ENCODE measurements around the gene MINDY2.

Gene MINDY2, protein sequence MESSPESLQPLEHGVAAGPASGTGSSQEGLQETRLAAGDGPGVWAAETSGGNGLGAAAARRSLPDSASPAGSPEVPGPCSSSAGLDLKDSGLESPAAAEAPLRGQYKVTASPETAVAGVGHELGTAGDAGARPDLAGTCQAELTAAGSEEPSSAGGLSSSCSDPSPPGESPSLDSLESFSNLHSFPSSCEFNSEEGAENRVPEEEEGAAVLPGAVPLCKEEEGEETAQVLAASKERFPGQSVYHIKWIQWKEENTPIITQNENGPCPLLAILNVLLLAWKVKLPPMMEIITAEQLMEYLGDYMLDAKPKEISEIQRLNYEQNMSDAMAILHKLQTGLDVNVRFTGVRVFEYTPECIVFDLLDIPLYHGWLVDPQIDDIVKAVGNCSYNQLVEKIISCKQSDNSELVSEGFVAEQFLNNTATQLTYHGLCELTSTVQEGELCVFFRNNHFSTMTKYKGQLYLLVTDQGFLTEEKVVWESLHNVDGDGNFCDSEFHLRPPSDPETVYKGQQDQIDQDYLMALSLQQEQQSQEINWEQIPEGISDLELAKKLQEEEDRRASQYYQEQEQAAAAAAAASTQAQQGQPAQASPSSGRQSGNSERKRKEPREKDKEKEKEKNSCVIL

DNA sequence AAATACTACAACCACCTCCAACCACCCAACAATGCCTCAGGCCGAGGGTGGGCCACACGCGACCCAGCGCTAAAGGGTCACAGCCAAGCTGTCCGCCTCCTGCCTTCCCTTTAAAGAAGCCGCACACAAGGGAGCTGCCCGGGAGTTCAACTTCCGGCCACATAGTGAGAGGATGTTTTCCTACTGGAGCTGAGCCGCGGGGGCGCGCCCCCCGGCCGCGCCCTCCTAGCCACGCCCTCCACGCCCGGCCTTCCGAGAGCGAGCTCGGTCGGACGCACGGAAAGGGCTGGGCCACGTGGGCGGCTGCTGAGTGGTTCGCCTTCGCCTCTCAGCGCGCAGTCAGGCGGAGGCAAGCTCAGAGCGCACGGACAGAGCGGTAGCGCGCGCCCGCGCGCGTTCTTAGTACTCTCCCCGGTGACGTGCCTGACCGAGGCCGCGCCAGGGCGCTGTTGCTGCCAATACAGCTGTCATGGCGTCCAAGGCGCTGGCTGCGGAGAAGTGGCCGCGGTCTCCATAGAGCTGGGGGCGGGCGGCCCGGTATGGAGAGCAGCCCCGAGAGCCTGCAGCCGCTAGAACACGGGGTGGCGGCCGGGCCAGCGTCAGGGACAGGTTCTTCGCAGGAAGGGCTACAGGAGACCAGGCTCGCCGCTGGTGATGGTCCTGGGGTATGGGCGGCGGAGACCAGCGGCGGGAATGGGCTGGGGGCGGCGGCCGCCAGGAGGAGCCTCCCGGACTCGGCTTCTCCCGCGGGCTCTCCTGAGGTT lies at the start of gene MINDY2:
Gene MINDY2, plus strand, starts transcription at position 446 of the 764 bp plus-strand sequence. Its CDS starts 94 bp downstream, at position 540.
- DNase-seq: peak; percentile 85

DNA sequence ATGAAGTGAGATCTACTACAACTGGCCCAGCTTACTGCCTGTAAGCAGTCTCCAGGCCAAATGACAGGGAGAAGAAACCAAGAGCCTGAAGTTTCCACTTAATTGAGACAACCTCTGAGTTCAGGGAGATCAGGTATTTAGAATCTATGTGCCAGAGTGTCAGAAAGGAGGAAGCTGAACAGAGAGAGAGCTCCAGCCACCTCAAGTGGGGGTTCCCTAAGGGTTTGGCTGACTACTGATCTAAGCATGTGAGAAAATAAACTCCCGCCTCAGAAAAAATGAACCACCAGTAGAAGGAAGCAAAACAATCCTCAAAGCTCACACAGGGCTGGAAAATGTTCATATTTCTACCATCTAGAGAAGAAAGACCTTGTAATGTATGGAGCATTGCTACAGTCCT lies 46.6 kb upstream of the MINDY2 start:
- DNase-seq: no peak

DNA sequence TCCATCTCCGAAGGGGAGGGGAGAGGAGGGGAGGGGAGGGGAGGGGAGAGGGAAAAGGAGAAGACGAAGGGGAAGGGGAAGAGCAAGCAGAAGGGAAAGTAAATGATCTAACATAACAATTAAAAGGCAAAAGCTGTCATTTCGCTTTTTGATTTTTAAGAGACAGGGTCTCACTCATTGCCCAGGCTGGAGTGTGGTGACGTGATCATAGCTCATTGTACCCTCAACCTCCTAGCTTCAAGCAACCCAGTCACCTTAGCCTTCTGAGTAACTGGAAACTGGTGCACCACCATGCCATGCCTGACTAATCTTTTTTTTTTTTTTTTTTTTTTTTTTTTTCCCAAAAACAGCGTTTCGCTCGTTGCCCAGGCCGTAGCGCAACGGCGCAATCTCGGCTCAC lies 44.2 kb upstream of the MINDY2 start:
- no peak for DNase-seq

DNA sequence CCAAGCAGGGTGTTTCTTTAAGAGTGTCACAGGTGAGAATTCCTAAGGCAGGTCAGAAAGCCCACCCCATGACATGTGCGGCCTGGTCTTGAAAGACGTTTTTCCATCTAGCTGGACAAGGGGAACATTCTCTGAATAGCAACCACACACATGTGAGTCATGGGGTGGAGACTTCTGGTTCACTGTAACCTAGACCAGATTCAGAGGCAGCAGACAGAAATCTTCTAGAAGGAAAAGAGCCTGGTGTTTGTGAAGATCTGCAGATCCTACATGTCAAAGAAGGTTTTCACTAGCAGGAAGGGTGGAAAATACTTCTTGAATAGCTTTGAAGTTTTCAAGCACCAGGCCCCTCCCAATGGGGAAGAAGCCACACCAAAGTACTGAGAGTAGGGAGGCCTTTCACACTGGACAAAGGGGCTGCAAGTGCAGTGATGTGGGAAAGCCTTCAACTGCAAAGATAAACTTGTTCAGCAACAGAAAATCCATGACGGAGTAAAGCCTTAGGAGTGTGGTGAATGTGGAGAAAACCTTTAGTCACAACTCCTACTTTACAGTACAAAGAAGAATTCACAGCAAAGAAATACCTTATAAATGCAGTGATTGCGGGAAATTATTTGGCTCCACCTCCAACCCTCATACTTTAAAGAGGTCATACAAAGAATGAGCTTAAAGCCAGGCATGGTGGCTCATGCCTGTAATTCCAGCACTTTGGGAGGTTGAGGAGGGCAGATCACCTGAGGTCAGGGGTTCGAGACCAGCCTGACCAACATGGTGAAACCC lies 39.2 kb upstream of the MINDY2 start:
- no peak for DNase-seq

DNA sequence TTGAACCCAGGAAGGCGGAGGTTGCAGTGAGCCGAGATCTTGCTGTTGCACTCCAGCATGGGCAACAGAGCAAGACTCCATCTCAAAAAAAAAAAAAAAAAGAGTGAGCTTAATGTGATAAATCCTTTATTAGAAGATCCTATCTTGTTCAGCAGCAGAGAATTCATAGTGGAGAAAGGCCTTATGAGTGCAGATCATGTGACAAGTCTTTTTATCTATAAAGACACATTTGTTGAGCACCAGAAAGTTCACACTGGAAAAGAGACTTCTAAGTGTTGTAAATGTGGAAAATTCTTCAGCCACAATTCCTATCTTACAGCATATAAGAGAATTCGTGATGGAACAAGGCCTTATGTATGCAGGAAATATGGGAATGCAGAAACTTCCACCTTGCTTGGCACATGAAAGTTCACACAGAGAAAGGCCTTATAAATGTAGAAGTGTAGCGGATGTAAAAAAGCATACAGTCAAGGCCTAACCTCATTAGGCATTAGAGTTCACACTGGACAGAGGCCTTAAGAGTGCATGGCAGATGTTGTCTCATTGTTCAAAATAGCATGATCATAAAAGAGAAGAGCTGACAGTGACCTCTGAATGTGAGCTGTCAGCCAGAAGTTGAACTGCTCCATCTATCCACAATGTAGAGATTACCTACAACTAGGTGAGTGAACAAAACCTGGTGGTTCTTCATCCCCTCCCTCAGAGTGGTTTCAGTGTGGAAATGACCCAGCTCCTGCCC lies 38.3 kb upstream of the MINDY2 start:
- no peak for DNase-seq

DNA sequence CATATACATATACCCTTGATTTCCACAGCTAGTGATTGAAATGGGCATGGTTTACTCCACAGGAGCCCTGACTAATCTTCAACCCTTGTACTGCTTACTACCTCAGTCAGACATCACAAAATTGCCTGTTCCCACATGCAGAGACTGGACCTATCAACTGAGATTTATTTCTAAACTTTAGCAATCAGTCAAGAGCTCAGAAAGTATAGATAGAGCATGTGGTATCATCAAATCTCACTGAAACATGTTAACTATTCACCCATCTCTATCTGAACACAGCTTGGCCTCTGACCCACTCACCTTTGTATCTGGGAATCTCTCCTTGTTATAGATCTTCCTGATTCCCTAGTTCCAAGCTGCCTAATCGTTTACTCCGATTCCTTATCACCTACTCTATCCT lies 36.2 kb upstream of the MINDY2 start:
- no peak for DNase-seq

DNA sequence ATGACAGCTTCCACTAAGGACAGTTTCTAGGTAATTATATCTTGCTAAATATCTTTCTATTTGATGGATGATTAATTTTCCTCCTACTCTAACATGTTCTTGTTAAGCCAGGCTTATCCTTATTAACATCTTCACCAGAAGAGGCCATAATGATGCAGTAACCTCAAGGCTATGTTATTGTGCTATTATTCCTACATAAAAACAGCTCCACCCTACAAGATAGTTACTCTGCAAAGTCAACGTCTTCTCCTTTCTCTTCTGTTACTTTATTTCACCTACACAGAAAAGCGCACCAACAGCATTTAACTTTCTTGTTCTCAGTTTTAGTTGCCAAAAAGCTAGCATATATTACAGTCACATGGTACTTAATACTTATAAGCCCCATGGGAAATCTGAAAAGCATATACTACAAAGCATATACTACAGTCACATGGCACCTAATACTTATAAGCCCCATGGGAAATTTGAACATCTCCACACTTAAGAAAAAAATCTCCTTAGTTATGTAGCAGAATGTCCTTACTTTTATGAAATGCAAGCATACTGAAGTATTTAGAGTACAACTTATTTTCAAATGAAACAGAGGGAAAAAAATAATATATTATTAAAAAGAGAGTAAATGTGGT lies 35.0 kb upstream of the MINDY2 start:
- no peak for DNase-seq

DNA sequence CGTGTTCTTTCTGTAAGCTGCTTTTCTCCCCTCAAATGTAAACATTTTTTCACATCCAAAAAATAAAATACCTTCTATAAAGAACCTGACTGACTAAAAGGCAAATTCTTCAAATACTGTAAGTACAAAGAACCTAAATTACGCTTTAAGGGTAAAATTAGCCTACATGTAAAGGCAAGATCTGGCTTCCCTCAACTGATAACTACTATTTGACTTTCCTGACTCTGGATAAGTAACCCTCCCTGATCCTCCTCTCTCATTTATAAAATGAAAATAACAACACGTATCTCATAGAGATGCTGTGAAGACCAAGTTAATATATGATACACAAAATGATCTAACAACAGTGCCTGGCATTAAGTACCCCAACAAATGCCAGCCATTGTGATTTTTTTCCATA lies 33.8 kb upstream of the MINDY2 start:
- no peak for DNase-seq

DNA sequence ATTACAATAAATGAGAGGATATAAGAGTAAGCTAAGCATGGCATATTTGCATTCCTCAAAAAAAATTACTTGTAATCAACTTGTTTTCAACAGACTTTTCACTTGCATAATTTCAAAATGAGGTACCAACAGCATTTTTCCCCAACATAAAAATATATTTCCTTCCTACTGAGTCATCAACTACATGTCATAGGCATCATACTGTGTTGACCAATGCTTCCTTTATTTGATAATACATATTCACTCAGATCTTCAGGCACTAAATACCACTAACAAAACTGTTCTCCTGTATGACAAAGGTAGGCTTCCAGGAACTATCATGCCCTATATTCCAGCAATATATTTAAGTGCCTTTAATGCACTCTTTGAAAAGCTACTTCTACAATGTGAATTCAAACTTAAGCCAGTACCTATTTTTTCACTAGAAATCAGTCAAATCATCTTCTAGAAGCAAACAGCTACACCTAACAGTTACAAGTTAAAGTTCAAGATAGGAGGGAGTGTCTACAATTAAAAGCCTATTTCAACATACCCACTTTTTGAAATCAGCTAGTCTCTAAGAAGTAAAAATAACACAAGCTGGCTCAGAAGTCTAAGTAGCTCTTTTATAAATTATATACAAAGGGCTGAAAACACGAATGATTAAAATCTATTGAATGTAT lies 32.9 kb upstream of the MINDY2 start:
- no peak for DNase-seq

DNA sequence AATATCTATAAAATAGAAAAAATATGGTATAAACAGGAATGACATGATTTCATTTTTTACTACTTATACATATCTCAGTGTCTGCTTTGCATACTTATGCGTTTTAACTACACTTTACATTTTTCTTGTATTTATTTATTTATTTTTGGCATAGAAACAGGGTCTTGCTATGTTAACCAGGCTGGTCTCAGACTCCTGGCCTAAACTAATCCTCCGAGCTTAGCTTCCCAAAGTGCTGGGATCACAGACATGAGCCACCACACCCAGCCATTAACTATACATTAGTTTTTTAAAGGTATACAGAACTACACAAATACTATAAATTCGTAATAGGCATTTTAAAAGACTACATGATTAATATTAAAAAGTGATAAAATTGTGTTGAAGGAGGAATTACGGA lies 30.7 kb upstream of the MINDY2 start:
- no peak for DNase-seq

DNA sequence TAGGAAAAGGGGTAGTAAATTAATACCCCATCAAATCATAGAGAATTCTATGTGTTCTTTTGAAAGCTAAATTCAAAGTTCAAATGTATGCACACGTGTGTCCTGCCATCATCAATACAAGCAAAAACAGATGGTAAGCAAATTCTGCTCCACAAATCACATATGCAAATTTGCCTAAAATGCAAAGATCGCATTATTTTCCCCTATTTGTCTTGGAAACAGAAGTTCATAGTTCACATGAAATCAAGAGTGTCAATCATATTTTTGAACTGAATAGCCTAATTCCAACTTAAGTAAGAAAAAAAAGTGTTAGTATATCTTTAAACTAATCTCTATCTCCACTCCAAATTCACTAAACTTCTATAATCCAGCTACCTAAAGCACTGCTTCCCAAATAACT lies 30.1 kb upstream of the MINDY2 start:
- no peak for DNase-seq

DNA sequence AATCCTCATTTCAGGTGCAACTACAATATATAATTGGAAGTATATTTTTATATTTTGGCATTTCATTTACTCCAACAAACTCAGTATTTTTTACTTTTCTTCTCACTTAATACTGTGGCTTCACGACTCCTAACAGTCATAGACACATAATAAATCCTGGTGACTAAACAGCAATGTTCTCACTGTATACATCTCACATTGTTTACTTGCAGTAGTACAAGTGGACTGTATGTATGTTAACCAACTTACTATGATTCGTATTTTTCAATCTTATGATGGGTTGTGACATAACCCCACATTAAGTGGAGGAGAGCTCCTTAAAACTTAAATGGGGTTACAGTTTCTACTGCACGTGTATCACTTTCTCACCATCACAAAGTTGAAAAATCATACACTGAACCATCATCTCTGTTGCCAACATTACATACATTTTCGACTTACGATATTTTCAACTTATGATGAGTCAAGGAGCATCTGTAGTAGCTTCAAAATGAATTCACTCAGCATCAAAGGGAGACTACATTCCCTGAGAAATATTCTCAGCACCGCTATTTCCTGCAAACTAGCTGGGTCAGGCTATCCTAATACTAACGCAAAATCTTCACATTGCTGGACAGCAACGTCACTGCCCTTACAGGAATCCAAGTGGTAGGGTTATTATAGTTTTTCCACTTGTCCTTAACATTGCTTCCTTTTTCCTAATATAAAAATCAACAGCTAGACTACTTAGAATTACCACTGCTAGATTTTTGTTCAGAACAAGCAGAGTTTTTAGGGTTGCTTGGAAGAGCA lies 28.9 kb upstream of the MINDY2 start:
- DNase-seq: no peak

DNA sequence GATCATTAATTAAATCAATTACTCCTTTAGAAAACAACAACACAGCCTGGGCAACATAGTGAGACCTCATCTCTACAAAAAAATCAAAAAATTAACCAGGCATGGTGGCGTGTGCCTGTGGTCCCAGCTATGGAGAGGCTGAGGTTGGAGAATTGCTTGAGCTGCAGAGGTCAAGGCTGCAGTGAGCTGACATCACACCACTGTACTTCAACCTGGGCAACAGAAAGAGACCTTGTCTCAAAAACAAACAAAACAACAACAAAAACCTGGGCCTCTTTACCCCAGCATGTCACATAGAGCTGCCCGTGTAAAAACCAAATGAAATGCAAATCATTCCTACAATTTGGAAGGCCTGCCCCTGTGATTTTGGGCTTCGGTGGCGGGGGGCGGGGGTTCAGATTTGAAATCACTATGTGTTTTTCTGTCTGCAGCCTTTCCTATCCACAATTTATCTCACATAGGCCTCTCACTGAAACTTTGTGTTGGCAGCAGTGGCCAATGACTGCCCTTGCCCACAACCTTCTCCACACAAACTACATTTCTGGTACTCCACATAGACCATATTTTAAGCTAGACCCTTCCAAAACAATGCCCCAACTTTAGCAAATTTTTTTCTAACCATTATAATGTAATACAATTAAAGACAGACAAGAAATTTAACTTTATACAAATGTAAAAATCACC lies 28.1 kb upstream of the MINDY2 start:
- DNase-seq: no peak

DNA sequence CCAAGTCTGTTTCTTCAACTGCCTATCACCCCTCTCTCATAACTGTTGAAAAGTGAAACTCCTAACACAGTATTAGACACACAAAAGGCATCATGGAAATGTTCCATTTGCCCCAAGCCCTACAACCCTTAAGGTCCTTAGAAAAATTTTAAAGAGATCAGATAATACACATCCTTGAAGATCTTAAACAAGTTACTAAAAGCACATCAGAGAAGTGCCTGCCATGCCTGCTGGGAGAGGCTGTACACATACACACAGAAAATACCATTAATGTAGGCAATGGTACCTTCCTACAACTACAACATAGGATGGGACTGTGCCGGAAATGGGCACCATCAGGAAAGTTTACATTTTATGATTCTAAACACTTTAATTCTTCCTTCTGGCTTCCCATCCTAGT lies 24.9 kb upstream of the MINDY2 start:
- no peak for DNase-seq

DNA sequence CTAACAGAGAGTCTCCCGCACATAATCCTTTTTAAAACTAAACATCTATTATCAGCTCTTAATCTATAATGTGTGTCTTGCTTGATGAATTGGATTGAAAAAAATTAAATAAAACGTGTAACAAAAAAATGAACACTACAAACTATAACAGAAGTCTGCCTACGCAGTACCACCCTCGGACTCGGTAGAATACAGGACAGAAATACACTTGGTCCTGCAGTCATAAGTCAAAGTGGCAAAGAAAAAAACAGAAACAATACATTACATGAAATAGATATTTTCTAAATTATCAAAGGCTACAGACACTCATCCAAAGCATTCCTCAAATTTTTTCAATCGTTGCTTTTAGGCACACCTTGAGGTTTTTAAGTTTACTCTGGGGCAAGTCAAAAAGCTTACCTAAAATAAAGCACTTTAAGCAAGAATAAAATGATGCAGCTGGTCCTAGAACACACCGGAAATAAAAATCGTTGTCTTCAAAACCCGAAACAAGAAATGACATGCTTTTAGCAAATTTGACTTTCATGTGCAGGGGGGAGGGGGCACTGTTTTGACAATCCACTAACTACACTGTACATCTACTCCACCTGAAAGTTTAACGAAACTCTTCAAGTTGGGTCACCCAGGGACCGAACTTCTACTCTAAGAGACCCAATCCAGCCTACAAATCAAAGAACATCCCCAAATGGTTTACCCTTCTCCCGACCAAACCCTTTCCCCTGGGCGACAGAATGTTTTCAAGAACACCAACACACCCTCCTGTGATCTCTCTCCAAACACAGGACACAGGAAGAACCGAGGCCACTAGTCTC lies 22.9 kb upstream of the MINDY2 start:
- DNase-seq: no peak

DNA sequence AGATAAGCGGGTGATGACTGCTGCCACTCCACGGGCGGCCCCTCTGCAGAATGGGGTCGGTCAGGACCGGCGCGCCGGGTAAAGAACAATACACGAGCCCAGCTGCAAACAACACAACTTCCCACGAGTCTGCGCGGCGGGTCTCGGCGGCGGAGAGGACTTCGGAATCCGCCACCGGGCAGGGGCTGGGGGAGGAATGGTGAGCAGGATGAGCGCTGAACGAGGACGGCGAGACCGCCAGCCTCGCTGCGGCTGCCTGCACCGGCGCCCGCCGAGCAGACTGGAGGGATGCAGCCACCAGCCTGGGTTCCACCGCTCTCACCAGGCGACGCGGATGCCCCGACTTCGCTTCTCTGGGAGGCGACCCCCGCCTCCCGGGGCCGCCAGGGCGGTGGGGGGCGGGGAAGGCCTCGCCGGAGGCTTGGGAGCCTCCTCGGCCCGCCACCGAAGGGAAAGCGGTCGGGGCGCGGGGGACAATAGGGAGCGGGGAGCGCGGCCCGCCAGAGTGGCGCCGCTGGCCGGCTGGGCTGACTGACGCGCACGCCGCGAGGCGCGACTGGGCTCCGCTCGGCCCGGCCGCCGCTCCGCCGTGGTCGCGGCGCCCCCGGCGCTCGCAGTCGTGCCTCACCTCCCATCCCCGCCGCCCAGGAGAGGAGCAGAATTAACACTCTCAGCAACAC lies 22.1 kb upstream of the MINDY2 start:
- DNase-seq: peak; percentile 7

DNA sequence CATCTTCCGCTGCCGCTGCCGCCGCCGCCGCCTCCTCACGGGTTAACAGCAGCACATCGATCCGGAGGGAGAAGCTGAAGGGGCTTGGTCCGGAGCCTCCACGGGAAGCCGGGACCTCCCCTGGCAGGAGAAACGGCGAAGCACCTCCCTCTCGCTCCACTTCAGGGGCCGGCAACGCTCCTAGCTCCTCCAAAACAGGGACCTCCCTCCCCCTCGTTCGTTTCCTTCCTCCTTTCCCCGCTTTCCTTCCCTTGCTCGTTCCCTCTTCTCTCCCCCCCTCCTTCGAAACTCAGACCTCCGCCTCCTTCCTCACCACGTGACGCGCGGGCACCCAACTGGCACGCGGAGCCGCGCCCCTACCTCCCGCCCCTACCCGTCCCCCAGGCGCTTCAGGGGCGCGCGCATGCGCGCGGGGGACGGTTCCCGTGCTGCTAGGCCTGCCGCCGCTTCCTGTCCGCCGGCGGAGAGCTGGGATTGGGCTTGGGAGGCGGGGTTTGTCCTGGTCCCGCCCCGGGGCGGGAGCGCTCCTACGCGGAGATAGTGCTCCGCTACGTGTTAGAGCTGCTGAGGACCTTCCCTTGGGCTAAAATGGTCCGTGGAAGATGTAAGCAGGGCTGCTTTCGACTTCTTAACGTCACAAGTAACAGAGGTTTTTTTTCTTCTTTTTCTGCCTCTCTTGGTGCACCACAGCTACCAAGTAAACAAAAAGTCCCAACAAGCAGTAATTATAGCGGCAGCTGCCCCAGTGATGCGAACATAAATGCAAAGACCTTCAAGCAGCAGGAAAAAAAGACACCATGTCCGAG lies 21.4 kb upstream of the MINDY2 start, which contains the start of gene ADAM10:
Gene ADAM10, minus strand, starts transcription at position 176 of the 806 bp plus-strand sequence. Its CDS starts 173 bp downstream, at position 3.
- DNase-seq: peak; percentile 82

Data from NCI-H748 treated with DMSO at 0.1 percent for 48 hours (cell line).